Adrenal gland (tissue), 5 donors: ENCODE data around the gene KCNH3.

Source experiments
- CTCF ChIP-seq, 6 experiments: fragments of 450-650 bp in 4 of 6; fragments of 200-600 bp in 2 of 6; sonication (generic) in 1 of 6; IDR thresholded peaks; 1 replicate in 5 of 6; 2 replicates in 1 of 6; pipeline versions ENCODE4 v1.5.1 to v1.8.0; 2016 to 2021; ENCODE audit warnings: antibody characterized with exemption in 6 of 6, mild to moderate bottlenecking in 2 of 6, moderate library complexity in 1 of 6
- POLR2A ChIP-seq, 2 donors: fragments of 450-650 bp; IDR thresholded peaks; one replicate each; pipeline ENCODE4 v1.6.1; 2017; ENCODE audit warnings: antibody characterized with exemption in 2 of 2, mild to moderate bottlenecking in 2 of 2, moderate library complexity in 1 of 2
- donor health status: DM: no; HTN: no; CAD: no.

GRCh38 chr12:49542592-49543160, 3.8 kb downstream of the KCNH3 start:
- no peak for TF ChIP-seq CTCF (IDR thresholded peaks at IDR 0.05)
- no peak for TF ChIP-seq POLR2A (IDR thresholded peaks at IDR 0.05)
